Left lobe of liver (tissue), 2 donors: ENCODE measurements around the gene CRIP1. TPM values are rescaled to one million over a fixed set of nuclear protein-coding genes. Genes with fewer than 3 reads are reported as not detected.

Experiments used
- ATAC-seq: fragments of 200-7000 bp; cut with Tn5 transposase; one replicate; pipeline ENCODE4 v1.9.1; 2020; ENCODE audit warnings: mild to moderate bottlenecking, moderate library complexity
- DNase-seq: peaks from one replicate; pipeline ENCODE4 v3.0.0-alpha.2; 2020; ENCODE audit warnings: low spot score
- total RNA-seq: library from RNA; stranded (reverse); gene quantifications from one replicate; pipeline ENCODE4 v1.2.1, GENCODE V29; 2021
- donor health status: DM: no; HTN: no; CAD: no; lungs with moderate emphysema.
- donor health status: DM: no; HTN: yes; CAD: no.

Gene CRIP1
- total RNA-seq, 1 donor from 2014 or later = 3.2 TPM

- no peak for DNase-seq
- no peak for ATAC-seq
Measured at GRCh38 chr14:105450864-105451720, 35.6 kb upstream of the CRIP1 start.

GRCh38 chr14:105452963-105453362 lies 33.7 kb upstream of the CRIP1 start:
- DNase-seq (no peak), ATAC-seq (no peak)

GRCh38 chr14:105453847-105454246 lies 32.8 kb upstream of the CRIP1 start:
- ATAC-seq (no peak), DNase-seq (no peak)

- no peak for DNase-seq
Measured at GRCh38 chr14:105455086-105455640, 31.5 kb upstream of the CRIP1 start.

GRCh38 chr14:105455766-105456660 lies 30.7 kb upstream of the CRIP1 start:
- ATAC-seq (no peak), DNase-seq (no peak)

More at GRCh38 chr14:105455086-105455640, 31.5 kb upstream of the CRIP1 start:
- ATAC-seq = no peak

- ATAC-seq = peak; percentile 45
- DNase-seq = no peak
Measured at GRCh38 chr14:105456736-105457617, 29.7 kb upstream of the CRIP1 start.

GRCh38 chr14:105458010-105458409 lies 28.7 kb upstream of the CRIP1 start:
- ATAC-seq (no peak), DNase-seq (no peak)

GRCh38 chr14:105458571-105458970 lies 28.1 kb upstream of the CRIP1 start:
- DNase-seq (no peak), ATAC-seq (no peak)

GRCh38 chr14:105460116-105460515 lies 26.6 kb upstream of the CRIP1 start:
- ATAC-seq = no peak

GRCh38 chr14:105460616-105461015 lies 26.1 kb upstream of the CRIP1 start:
- DNase-seq (no peak), ATAC-seq (no peak)

More at GRCh38 chr14:105460116-105460515, 26.6 kb upstream of the CRIP1 start:
- no peak for DNase-seq

- ATAC-seq (no peak), DNase-seq (no peak)
Measured at GRCh38 chr14:105461903-105462302, 24.8 kb upstream of the CRIP1 start.

GRCh38 chr14:105464501-105464900 lies 22.2 kb upstream of the CRIP1 start:
- ATAC-seq (no peak), DNase-seq (no peak)

- no peak for DNase-seq
- ATAC-seq = no peak
Measured at GRCh38 chr14:105465209-105466031, 21.3 kb upstream of the CRIP1 start.

GRCh38 chr14:105466531-105467248 lies 20.0 kb upstream of the CRIP1 start:
- ATAC-seq (no peak), DNase-seq (no peak)

GRCh38 chr14:105467249-105467941 lies 19.3 kb upstream of the CRIP1 start:
- no peak for ATAC-seq
- DNase-seq = no peak

GRCh38 chr14:105467942-105468471 lies 18.7 kb upstream of the CRIP1 start:
- ATAC-seq (peak; percentile 0), DNase-seq (no peak)

- DNase-seq (peak; percentile 87), ATAC-seq (peak; percentile 79)
Measured at GRCh38 chr14:105468621-105469241, 18.0 kb upstream of the CRIP1 start.
